ENCODE data around the gene RPS15.

RPS15 gene

GRCh38 chr19:1456121-1456900 lies 18.1 kb downstream of the RPS15 start:
- H3F3A ChIP-seq (ENCODE audit: insufficient read depth, low read length), result no peaks in the 10 kb centered on the region
- no peak overlapping the region for H2AFZ ChIP-seq (ENCODE audit: low read length)
- no peaks in the 10 kb centered on the region; the same call in 1 of the 2 replicates for H3K27me3 ChIP-seq (ENCODE audit: insufficient read depth, low read length)
- H3K9me3 ChIP-seq (ENCODE audit: low read length), result no peaks in the 10 kb centered on the region
- no peak overlapping the region for H3K9ac ChIP-seq (ENCODE audit: low read length)
- H3K9me2 ChIP-seq (ENCODE audit: low read depth, low read length), result no peaks in the 10 kb centered on the region
- no peaks in the 10 kb centered on the region for H3K79me2 ChIP-seq (ENCODE audit: insufficient read depth, low read length)
- H3K4me1 ChIP-seq (ENCODE audit: insufficient read depth, low read length, severe bottlenecking), result peaks cover 3% of the 10 kb centered on the region
- TF ChIP-seq CTCF (IDR thresholded peaks at IDR 0.05; ENCODE audit: low read length), result no peak
- TF ChIP-seq EZH2 (IDR thresholded peaks at IDR 0.05; ENCODE audit: borderline replicate concordance, low read length), result no peak
- H3K36me3 ChIP-seq (ENCODE audit: insufficient read depth, low read length), result no peaks in the 10 kb centered on the region
- no peak overlapping the region for H3K27ac ChIP-seq (ENCODE audit: low read depth, low read length, poor library complexity, severe bottlenecking)
- H3K4me2 ChIP-seq (ENCODE audit: low read length), result no peak overlapping the region
- H3K4me3 ChIP-seq (ENCODE audit: low read depth, low read length, poor library complexity, severe bottlenecking), result no peak overlapping the region
- no peaks in the 10 kb centered on the region for H4K20me1 ChIP-seq (ENCODE audit: insufficient read depth, low read length)

GRCh38 chr19:1457031-1457739 lies 19.0 kb downstream of the RPS15 start:
- H4K20me1 ChIP-seq (ENCODE audit: insufficient read depth, low read length), result no peaks in the 10 kb centered on the region
- H3F3A ChIP-seq (ENCODE audit: insufficient read depth, low read length), result no peaks in the 10 kb centered on the region

GRCh38 chr19:1457892-1458291 lies 19.7 kb downstream of the RPS15 start:
- H2AFZ ChIP-seq (ENCODE audit: low read length), result no peak overlapping the region
- H3K4me3 ChIP-seq (ENCODE audit: low read depth, low read length, poor library complexity, severe bottlenecking), result no peak overlapping the region
- H3K27ac ChIP-seq (ENCODE audit: low read depth, low read length, poor library complexity, severe bottlenecking), result no peak overlapping the region
- no peaks in the 10 kb centered on the region for H3K36me3 ChIP-seq (ENCODE audit: insufficient read depth, low read length)
- H3K79me2 ChIP-seq (ENCODE audit: insufficient read depth, low read length), result no peaks in the 10 kb centered on the region
- TF ChIP-seq EZH2 (IDR thresholded peaks at IDR 0.05; ENCODE audit: borderline replicate concordance, low read length), result no peak
- TF ChIP-seq CTCF (IDR thresholded peaks at IDR 0.05; ENCODE audit: low read length), result no peak
- H3F3A ChIP-seq (ENCODE audit: insufficient read depth, low read length), result no peaks in the 10 kb centered on the region
- H3K4me2 ChIP-seq (ENCODE audit: low read length), result no peak overlapping the region
- H3K9ac ChIP-seq (ENCODE audit: low read length), result no peak overlapping the region
- H4K20me1 ChIP-seq (ENCODE audit: insufficient read depth, low read length), result no peaks in the 10 kb centered on the region
- no peaks in the 10 kb centered on the region; the same call in 1 of the 2 replicates for H3K27me3 ChIP-seq (ENCODE audit: insufficient read depth, low read length)
- no peaks in the 10 kb centered on the region for H3K9me2 ChIP-seq (ENCODE audit: low read depth, low read length)
- H3K4me1 ChIP-seq (ENCODE audit: insufficient read depth, low read length, severe bottlenecking), result peaks cover 3% of the 10 kb centered on the region
- no peaks in the 10 kb centered on the region for H3K9me3 ChIP-seq (ENCODE audit: low read length)

More at GRCh38 chr19:1457031-1457739, 19.0 kb downstream of the RPS15 start:
- H3K4me3 ChIP-seq (ENCODE audit: low read depth, low read length, poor library complexity, severe bottlenecking), result no peak overlapping the region
- no peak overlapping the region for H2AFZ ChIP-seq (ENCODE audit: low read length)
- no peaks in the 10 kb centered on the region for H3K9me3 ChIP-seq (ENCODE audit: low read length)
- H3K4me1 ChIP-seq (ENCODE audit: insufficient read depth, low read length, severe bottlenecking), result peaks cover 3% of the 10 kb centered on the region
- no peaks in the 10 kb centered on the region for H3K36me3 ChIP-seq (ENCODE audit: insufficient read depth, low read length)
- H3K27me3 ChIP-seq (ENCODE audit: insufficient read depth, low read length), result no peaks in the 10 kb centered on the region; the same call in 1 of the 2 replicates
- no peaks in the 10 kb centered on the region for H3K79me2 ChIP-seq (ENCODE audit: insufficient read depth, low read length)
- no peak overlapping the region for H3K4me2 ChIP-seq (ENCODE audit: low read length)
- no peak for TF ChIP-seq EZH2 (IDR thresholded peaks at IDR 0.05; ENCODE audit: borderline replicate concordance, low read length)
- TF ChIP-seq CTCF (IDR thresholded peaks at IDR 0.05; ENCODE audit: low read length), result no peak
- H3K27ac ChIP-seq (ENCODE audit: low read depth, low read length, poor library complexity, severe bottlenecking), result no peak overlapping the region
- no peaks in the 10 kb centered on the region for H3K9me2 ChIP-seq (ENCODE audit: low read depth, low read length)
- H3K9ac ChIP-seq (ENCODE audit: low read length), result no peak overlapping the region
